Kidney (tissue), 14 donors: ENCODE data around the gene RTL1. TPM values are rescaled to one million over a fixed set of nuclear protein-coding genes. Genes with fewer than 3 reads are reported as not detected.

Source experiments
- DNase-seq, 5 donors: peaks; one replicate each; pipeline ENCODE4 v3.0.0-alpha.2; 2013 to 2020
- FAIRE-seq: peaks from 2 replicates; lab custom pipeline; 2012; peaks lifted over from hg19 to GRCh38; lab: Jason Lieb, UNC
- H3K27ac ChIP-seq, 2 donors: one replicate each; pipeline ENCODE4 v1.7.0; 2013; ENCODE audit warnings: low read depth in 2 of 2, low read length in 2 of 2, inconsistent platforms in 1 of 2
- H3K27me3 ChIP-seq: one replicate; pipeline ENCODE4 v1.7.1; 2013; ENCODE audit warnings: low read length, inconsistent platforms; ENCODE audit not compliant: control insufficient read depth, insufficient read depth
- H3K36me3 ChIP-seq, 3 donors: one replicate each; pipeline versions ENCODE4 v1.7.0 to v1.7.1; 2013; ENCODE audit warnings: low read length in 3 of 3, control low read depth in 1 of 3, inconsistent platforms in 1 of 3; ENCODE audit not compliant: insufficient read depth in 3 of 3, control insufficient read depth in 2 of 3
- H3K4me1 ChIP-seq, 3 donors: one replicate each; pipeline versions ENCODE4 v1.7.0 to v1.7.1; 2013; ENCODE audit warnings: low read length in 3 of 3, inconsistent platforms in 1 of 3, low read depth in 1 of 3; ENCODE audit not compliant: control insufficient read depth in 2 of 3, insufficient read depth in 2 of 3
- H3K4me3 ChIP-seq, 3 donors: one replicate each; pipeline versions ENCODE4 v1.7.0 to v1.8.1; 2013; ENCODE audit warnings: low read length in 3 of 3, control low read depth in 1 of 3, inconsistent platforms in 1 of 3
- H3K9ac ChIP-seq, 3 donors: one replicate each; pipeline versions ENCODE4 v1.7.0 to v1.7.1; 2013; ENCODE audit warnings: low read length in 3 of 3, control low read depth in 1 of 3, inconsistent platforms in 1 of 3
- H3K9me3 ChIP-seq, 3 donors: one replicate each; pipeline versions ENCODE4 v1.7.0 to v1.7.1; 2013; ENCODE audit warnings: low read length in 3 of 3, control low read depth in 1 of 3, inconsistent platforms in 1 of 3; ENCODE audit not compliant: control insufficient read depth in 2 of 3, insufficient read depth in 1 of 3
- intact Hi-C: fragments of 100-400 bp; cut with DNase I; formaldehyde crosslinking; loops from one replicate; pipeline ENCODE4 v1.11.1; 2022
- polyA plus RNA-seq: library from polyadenylated mRNA; stranded (reverse); fragments of 350-450 nt; fragmentation: Illumina TruSeq; extraction: RNeasy Lipid Tissue Mini Kit (QIAGEN cat#74804); gene quantifications from one replicate; pipeline ENCODE4 v1.2.3, GENCODE V29; 2014; ENCODE audit warnings: low read depth, low replicate concordance; ENCODE audit not compliant: insufficient read depth
- total RNA-seq: library from RNA; stranded (reverse); fragmentation: NEBNext Ultra II Directional; extraction: Animal tissue kit (Norgen Biotek cat#: 25700); gene quantifications from one replicate; pipeline ENCODE4 v1.2.1, GENCODE V29; 2021
- TF ChIP-seq, protein P1 (sequence below): IDR thresholded peaks from 3 replicates; pipeline ENCODE4 v1.5.1; 2012; ENCODE audit warnings: mild to moderate bottlenecking, moderate library complexity, borderline replicate concordance; ENCODE audit not compliant: insufficient read depth; ENCODE audit errors: extremely low read depth
- donor health status: control.
- donor health status: control.
- donor health status: control.
- donor health status: control.
- donor health status: control.
- donor health status: DM: yes; HTN: yes; CAD: no.
- donor health status: Normal renal cell carcinoma (clear cell type).

Gene RTL1
- total and polyA plus RNA-seq, 2 donors from 2014 or later: not detected

GRCh38 chr14:100907240-100907639, 3.7 kb upstream of the RTL1 start:
- Histone ChIP-seq H3K36me3 (no peaks in the 10 kb centered on the region), H3K4me1 (no peaks in the 10 kb centered on the region), H3K4me3 (no peak overlapping the region), H3K9me3 (no peaks in the 10 kb centered on the region), H3K27me3 (peaks cover 5% of the 10 kb centered on the region), H3K27ac (no peak overlapping the region), H3K9ac (no peak overlapping the region)
- intact Hi-C loops: no loop called here
- DNase-seq (no peak), FAIRE-seq (no peak)
- TF ChIP-seq, protein P1, sequence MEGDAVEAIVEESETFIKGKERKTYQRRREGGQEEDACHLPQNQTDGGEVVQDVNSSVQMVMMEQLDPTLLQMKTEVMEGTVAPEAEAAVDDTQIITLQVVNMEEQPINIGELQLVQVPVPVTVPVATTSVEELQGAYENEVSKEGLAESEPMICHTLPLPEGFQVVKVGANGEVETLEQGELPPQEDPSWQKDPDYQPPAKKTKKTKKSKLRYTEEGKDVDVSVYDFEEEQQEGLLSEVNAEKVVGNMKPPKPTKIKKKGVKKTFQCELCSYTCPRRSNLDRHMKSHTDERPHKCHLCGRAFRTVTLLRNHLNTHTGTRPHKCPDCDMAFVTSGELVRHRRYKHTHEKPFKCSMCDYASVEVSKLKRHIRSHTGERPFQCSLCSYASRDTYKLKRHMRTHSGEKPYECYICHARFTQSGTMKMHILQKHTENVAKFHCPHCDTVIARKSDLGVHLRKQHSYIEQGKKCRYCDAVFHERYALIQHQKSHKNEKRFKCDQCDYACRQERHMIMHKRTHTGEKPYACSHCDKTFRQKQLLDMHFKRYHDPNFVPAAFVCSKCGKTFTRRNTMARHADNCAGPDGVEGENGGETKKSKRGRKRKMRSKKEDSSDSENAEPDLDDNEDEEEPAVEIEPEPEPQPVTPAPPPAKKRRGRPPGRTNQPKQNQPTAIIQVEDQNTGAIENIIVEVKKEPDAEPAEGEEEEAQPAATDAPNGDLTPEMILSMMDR: no peak

- Histone ChIP-seq H3K9me3 (no peaks in the 10 kb centered on the region), H3K9ac (no peak overlapping the region), H3K36me3 (no peaks in the 10 kb centered on the region), H3K27ac (no peak overlapping the region), H3K4me1 (no peaks in the 10 kb centered on the region), H3K4me3 (no peak overlapping the region), H3K27me3 (peaks cover 5% of the 10 kb centered on the region)
- DNase-seq (no peak), FAIRE-seq (no peak)
- TF ChIP-seq, protein P1: no peak
- intact Hi-C loops: no loop called here
These were observed 2.9 kb upstream of the RTL1 start for GRCh38 chr14:100906420-100906819.

- H3K4me3 ChIP-seq: no peak overlapping the region
- no peak for DNase-seq
- intact Hi-C loops: no loop called here
- TF ChIP-seq, protein P1: no peak
- H3K9me3 ChIP-seq: no peaks in the 10 kb centered on the region
- no peak for FAIRE-seq
- H3K9ac ChIP-seq: no peak overlapping the region
- H3K27ac ChIP-seq: no peak overlapping the region
- peaks cover 5% of the 10 kb centered on the region for H3K27me3 ChIP-seq
- H3K36me3 ChIP-seq: no peaks in the 10 kb centered on the region
- no peaks in the 10 kb centered on the region for H3K4me1 ChIP-seq
These were observed 1.6 kb upstream of the RTL1 start for GRCh38 chr14:100905166-100905565.
